ENCODE data around the gene RNPEPL1.

The RNPEPL1 gene

DNA sequence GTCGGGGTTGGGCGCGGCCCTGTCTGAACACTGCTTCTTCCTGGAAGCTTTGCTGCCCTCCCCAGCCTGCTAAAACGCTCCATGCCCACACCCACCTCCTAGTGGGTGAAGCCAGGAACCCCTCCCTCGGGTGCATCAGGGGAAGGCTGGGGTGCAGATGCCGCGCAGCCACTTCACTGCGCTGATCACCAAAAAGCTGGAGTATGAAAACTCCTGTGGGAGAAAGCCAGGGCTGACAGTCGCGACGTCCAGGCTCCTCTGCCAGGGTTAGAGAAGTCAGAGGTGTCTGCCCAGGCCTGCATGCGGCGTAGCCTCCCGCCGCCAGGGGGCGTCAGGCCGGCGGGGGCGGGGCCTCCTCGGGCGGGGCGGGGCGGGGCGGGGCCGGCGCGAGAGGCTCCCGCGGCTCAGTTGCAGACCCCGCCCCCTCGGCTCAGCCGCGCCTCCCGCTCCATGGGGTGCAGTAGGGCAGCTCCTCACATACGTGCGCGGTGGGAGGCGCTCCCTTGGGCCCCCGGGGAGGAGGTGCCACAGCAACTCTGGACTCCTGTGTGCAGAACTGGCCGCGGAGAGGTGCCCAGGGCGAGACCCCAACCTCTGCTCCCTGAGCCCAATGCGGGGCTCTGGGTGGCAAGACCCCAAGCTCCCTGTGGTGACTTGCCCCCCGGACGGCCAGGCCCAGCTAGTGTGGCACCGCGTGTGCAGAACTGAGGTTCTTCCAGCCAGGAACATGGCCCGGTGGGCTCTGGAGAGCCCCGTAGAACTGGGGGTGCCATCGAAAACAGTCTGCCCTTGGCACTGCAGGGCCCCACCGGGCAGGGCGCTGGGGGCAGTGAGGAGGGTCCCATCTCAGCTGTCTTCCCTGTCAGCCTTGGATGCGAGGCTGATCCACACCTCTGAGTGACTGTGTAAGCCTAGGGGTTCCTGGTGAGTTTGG is 1.8 kb upstream of the RNPEPL1 start:
- DNase-seq: peak; percentile 94

DNA sequence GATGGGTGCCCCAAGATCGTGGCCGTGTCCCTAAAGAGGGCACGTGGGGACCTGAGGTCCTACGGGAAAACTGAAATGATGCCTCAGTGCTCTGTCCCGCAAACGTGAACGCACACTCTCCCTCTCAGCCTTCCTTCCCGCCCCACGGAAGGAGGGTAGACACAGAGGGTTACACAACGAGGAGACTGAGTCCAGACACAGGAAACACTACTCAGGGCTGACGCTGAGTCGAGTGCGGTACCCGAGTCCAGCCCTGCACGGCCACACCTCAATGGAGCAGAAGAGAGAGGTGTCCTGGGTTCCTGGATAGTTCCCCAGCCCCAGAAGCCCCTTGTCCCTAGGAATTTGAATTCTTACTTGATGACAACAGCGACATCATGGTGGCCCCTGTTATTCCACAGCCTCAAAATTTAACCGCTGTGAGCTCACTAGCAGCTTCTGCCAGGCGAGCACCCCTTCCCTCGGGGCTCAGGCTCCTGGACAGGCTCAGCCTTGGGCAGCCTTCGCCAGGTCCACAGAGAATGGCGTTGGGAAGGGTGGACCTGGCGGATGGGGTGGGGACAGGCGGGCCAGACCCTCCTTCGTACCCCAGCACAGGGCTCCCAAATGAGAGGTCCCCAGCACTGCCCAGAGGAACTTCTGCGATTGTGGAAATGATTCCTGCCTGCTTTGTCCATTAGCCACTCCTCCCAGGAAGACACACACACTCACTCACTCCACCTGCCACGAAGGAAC is 980 bp upstream of the RNPEPL1 start:
- peak; percentile 15 for DNase-seq

DNA sequence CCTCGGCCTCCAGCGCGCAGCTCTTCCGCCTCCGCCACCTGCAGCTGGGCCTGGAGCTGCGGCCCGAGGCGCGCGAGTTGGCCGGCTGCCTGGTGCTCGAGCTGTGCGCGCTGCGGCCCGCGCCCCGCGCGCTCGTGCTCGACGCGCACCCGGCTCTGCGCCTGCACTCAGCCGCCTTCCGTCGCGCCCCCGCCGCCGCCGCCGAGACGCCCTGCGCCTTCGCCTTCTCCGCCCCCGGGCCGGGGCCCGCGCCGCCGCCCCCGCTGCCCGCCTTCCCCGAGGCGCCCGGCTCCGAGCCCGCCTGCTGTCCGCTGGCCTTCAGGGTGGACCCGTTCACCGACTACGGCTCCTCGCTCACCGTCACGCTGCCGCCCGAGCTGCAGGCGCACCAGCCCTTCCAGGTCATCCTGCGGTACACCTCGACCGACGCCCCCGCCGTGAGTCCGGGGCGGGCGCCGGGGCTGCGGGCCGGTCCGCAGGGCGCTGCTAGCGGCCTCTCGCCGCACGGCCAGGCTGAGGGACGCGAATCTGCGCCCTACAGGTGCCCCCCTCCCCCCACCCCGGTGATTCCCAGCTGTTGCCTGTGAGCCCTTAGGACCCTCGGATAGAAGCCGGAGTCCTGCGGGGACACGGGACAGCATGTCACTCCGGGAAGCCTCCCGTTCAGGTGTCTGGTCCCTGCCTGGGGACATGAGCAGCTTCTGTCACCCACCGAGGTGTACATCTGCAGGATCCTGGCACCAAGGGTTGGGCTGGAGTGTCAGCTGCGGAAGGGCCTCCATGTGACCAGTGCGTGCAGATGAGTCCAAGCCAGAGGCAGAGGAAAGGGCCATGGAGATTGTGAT is 616 bp downstream of the RNPEPL1 start:
- DNase-seq: peak; percentile 54

DNA sequence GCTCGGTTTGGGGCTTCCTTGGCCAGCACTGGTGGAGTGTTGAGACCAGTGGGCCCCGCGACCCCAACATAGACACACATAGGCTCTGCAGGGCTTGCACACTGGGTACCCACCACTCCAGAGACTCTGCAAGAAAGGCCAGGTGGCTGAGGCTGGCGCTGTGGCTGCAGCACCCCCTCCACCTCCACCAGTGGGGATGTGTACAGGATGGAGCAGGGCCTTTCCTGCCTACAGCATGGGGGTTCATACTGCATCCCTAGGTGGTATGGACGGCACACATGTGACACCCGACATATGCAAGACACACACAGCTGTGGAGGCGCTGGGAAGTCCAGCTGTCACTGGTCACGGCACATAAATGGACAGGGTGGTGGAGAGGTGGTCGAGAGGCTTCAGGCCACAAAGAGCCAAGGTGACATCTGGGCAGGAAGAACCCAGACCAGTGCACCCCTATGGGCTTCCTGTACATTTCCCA is 1.3 kb downstream of the RNPEPL1 start:
- DNase-seq: no peak

DNA sequence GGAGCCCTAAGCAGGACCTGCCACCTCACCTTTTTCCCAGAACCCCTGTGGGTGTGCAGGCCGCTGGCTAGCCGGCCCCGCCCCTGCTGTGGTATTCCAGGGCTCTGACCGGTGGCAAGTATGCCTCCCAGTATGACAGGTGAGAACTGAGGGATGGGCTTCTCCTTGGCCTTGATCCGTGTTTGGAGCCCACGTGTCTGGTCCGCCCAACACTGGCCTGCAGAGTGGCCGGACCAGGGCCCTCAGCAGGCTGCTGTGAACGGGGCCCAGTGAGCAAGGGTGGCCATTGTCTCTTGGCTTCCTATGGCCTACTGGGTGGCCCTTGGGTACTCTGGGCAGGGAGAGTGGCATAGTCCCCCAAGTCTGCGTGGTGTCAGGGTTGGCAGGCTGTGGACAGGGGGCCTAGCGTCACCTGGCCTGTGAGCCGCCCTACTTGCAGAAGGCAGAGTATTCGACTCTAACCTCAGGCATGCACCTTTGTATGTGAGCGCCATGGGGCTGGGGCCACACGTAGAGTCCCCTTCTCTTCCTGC is 1.8 kb downstream of the RNPEPL1 start:
- peak; percentile 3 for DNase-seq

DNA sequence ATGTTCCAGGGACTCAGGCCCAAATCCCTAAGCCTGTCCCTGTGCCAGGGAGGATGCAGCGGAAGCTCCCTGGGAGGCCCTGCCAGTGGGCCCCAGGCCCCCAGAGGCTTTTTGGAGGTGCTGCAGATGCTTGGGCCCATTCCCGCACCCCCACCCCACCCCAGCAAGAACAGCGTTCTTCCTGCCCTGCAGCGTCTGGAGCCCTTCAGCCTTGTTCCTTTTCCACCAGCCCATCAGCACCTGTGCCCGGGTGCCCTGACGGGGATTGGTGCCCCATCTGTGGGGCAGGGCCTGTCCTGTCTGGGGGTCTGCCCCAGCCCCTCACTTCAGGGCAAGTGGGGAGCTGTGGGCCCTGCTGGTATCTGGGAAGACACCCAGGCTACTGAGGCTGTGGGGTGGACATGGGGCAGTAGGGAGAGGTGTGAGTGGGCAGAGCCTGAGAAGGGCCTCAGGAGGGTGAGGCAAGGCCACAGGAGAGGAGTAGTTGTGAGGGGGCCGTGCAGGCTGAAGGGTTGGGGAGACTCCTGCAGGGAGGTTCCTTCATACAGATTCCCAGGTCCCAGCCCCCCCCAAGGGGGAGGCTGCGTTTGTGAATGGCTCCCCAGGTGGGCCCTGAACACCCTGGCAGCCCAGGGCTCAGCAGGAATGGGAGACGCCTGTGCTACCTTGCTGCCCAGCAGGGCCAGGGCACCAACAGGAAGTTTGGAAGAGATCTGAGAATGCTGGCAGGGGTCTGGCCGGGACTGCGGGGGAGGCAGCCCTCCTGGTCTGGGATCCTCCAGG is 2.4 kb downstream of the RNPEPL1 start:
- peak; percentile 7 for DNase-seq

DNA sequence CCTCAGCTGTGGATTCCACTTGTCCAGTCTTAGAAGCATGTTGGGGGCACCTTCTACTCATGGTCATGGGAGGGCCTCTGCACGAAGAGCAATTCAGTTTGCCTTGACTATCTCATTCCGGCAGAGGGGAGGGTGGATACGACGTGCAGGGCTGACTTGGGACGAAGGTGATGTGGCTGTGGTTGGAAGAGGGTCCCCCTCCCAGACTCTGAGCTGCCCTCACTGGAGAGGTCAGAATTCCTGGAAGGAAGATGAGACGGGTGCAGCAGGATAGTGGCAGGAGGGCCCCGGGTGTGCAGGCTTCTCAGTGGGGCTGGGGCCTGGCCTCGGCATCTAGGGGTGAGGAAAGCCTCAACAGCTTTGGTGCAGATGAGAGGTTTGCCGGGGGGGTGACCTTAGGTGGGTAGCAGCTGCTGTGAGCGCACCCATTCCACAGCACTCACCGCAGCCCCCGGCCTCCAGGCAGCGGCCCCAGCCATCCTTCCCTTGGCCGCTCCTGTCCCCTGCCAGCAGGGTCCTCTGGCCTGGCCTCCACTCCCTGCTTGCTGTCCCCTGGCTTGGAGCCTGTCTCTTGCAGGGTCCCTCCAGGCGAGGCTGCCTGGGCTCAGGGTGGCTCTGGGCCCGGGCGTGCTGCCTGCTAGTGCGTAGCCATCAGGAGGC is 3.2 kb downstream of the RNPEPL1 start:
- peak; percentile 9 for DNase-seq

DNA sequence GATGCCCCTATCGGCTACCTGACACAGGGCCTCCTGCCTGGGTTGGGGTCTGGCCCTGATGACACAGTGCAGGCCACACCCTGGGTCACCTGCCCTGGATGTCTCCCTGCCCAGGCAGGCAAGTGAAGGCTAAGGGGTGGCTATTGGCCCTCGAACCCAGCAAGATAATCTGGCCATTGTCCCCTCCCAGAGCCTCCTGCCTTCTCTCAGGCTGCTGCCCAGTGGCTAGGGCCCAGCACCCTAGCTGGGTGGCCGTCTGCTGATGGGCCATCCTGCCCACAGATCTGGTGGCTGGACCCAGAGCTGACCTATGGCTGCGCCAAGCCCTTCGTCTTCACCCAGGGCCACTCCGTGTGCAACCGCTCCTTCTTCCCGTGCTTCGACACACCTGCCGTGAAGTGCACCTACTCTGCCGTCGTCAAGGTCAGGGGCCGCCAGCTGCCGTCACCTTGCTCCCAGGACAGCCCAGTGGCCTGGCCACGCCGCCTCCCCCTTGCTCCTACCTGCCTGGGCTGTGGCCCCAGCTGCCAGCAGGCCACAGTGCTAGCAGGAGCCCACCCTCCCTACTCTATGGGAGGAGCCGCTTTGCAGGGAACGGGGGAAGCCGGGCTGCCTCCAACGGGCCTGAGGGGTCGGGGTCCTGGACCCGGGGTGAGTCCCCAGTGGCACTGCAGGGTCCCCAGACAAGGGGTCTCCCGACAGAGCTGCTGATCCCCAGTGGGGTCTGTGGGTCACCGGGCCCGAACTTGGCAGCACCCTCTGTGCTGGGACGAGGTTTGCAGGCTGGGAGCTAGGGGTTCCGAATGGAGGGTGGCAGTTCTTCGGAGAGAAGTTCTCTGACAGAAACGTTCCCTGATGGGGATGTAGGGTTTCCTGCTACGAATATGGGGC is 4.1 kb downstream of the RNPEPL1 start:
- DNase-seq: no peak

DNA sequence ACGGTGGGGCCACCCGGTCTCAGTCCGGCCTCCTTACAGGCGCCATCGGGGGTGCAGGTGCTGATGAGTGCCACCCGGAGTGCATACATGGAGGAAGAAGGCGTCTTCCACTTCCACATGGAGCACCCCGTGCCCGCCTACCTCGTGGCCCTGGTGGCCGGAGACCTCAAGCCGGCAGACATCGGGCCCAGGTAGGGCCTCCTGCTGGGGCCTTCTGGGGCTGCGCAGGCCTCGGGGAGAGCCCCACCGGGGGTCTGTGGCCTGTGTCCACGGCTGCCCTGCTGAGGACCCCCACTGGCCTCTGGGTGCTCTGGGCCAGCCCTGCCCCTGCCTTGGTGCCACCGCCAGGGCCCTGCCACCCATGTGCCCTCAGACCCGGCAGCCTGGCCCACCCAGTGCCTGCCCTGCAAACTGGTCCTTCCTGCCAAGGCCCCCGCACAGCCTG is 4.8 kb downstream of the RNPEPL1 start:
- DNase-seq: no peak

DNA sequence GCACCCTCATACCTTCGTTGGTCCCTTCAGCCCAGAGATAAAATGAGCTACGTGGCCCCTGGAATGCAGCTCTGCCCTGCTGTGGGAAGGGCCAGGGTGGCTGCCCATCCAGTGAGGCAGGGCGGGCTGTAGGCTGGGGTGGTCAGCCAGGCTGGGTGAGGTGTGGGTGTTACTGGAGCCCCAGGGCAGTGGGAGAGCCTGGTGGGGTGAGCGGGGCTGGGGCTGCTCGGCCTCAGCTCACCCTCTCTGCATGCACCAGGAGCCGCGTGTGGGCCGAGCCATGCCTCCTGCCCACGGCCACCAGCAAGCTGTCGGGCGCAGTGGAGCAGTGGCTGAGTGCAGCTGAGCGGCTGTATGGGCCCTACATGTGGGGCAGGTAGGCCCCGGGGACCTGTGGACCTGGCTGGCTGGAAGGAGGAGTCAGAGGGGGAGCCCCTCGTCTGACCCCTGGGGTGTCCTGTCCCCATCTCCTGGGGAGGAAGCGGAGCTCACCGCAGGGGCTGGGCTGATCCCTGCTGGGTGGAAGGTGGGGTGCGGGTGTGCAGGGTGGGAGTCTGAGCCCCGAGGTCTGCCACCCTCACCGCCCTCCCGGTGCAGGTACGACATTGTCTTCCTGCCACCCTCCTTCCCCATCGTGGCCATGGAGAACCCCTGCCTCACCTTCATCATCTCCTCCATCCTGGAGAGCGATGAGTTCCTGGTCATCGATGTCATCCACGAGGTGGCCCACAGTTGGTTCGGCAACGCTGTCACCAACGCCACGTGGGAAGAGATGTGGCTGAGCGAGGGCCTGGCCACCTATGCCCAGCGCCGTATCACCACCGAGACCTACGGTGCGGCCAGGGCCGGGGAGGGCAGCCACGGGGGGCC is 5.5 kb downstream of the RNPEPL1 start:
- no peak for DNase-seq

DNA sequence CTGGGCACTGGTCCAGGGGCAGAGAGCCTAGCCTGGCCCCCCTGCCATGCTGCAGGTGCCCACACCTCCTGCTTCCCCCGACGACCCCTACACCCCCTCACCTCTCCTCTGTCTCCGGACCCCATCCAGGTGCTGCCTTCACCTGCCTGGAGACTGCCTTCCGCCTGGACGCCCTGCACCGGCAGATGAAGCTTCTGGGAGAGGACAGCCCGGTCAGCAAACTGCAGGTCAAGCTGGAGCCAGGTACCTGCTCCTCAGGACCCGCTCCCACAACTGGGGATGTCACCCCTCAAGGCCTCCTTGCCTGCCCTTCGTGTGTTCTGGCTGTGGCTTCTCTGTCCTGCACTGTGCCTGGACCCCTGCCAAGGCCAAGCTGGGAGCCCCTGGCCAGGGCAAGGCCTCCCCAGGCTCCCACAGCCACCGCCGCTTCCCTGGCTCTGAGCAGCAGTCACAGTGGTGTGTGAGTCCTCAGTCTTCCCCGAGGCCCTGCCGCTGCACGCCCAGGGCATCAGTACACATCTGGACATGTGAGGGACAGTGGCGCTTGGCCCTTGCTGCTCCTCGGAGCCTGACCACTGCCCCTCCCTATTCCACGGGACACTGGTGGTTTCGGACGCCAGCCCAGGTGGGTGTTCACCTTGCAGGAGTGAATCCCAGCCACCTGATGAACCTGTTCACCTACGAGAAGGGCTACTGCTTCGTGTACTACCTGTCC is 6.3 kb downstream of the RNPEPL1 start:
- no peak for DNase-seq

DNA sequence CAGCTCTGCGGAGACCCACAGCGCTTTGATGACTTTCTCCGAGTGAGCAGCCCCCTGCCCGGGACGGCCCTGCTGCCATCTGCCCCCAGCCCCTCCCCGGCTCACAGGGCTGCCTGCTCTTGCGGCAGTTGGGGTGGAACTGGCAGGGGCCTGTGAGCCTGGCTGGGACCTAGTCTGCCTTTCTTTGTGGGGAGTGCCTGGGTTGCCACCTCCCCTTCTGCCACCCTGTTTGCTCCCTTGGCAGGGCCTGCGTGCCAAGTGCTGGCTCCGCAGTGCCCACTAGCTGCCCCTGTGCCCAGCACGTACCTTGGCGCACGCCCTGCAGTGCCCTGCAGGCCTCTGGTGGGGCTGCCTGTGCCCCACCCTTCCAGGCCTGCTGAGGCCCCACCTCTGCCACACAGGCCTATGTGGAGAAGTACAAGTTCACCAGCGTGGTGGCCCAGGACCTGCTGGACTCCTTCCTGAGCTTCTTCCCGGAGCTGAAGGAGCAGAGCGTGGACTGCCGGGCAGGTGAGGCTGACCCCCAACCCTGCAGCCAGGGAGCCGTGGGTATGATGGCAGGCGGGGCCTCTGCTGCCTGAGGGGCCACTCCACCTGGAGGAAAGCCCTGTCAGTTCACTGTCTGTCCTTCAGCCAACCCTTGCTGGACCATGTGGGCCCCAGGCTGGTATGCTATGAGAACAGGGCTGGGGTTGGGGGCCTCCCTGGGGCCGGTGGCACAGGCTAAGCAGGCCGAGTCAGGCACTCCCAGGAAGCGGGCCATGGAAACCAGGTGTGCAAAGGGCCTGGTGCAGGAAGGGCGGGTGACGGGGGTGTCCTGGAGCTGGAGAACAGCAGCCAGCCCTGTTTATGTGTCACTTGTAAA is 7.0 kb downstream of the RNPEPL1 start:
- DNase-seq: no peak

DNA sequence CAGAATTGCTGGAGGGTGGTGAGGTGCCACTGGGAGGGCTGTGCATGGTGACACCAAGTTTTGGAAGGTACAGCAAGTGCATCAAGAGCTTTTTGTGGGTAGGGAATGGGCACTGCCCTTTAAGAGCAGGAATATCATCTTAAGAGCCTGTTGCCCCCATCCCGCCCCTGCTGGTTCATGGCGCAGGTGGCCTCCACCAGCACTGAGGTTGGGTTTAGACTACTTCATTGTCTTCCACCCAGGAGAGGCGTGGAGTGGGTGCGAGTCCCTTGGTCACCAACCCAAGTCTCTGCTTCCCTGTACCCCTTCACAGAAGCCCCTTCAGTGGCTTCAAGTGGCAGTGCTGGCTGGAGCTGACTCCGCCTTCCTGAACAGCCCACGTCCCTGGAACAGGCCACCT is 7.8 kb downstream of the RNPEPL1 start:
- DNase-seq: no peak

DNA sequence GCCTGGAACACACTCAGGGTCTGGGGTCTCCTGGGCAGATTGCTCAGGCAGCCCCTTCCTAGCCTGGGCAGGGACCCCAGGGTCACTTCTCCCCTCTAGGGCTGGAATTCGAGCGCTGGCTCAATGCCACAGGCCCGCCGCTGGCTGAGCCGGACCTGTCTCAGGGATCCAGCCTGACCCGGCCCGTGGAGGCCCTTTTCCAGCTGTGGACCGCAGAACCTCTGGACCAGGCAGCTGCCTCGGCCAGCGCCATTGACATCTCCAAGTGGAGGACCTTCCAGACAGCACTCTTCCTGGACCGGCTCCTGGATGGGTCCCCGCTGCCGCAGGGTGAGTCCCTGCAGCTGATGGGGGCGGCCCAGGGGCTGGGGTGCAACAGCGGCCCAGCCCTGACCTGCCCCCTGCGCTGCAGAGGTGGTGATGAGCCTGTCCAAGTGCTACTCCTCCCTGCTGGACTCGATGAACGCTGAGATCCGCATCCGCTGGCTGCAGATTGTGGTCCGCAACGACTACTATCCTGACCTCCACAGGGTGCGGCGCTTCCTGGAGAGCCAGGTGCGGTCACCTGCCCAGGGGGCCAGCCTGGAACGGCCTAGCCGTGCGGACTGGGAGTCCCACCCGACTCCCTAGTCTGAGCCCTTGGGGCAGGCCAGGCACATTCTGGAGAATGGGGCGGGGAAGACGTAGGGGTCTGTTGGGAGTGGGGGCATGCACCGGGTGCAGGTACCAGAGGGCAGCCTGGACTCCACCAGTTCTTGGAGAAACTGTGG is 8.3 kb downstream of the RNPEPL1 start:
- no peak for DNase-seq

DNA sequence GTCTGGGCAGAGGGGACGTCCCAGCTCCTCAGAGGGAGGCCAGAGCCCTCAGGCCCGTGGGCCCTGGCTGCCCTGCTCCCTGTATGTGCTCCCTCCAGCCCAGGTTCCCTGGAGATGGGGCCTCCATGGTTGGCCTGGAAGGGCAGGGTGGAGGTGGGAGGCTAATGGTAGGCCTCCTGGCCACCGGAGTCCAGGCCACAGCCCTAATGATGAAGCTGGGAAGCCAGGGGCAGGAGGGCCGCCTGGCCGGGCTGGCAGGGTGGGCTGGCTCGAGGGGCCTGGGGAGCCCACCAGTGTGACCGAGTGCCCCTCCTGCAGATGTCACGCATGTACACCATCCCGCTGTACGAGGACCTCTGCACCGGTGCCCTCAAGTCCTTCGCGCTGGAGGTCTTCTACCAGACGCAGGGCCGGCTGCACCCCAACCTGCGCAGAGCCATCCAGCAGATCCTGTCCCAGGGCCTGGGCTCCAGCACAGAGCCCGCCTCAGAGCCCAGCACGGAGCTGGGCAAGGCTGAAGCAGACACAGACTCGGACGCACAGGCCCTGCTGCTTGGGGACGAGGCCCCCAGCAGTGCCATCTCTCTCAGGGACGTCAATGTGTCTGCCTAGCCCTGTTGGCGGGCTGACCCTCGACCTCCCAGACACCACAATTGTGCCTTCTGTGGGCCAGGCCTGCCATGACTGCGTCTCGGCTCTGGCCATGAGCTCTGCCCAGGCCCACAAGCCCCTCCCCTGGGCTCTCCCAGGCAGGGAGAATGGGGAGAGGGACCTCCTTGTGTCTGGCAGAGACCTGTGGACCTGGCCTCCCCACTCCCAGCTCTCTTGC is 9.2 kb downstream of the RNPEPL1 start:
- DNase-seq: no peak

DNA sequence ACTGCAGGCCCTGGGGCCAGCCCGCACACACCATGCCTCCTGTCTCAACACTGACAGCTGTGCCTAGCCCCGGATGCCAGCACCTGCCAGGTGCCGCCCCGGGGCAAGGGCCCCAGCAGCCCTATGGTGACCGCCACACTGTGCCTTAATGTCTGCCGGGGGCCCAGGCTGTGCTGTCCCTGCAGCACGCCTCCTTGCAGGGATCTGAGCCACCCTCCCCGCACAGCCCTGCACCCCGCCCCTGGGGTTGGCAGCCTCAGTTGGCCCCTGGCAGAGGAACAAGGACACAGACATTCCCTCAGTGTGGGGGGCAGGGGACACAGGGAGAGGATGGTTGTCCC is 9.8 kb downstream of the RNPEPL1 start:
- DNase-seq: no peak

All from activated naive CD4-positive, alpha-beta T cell treated with anti-CD3 and anti-CD28 coated beads, Interleukin-2, amount 50 U/mL, for 16 hours (primary cell).